GM21786 (cell line): ENCODE data around the gene TATDN3.
"Not testable (repeated sequence)": the region's sequence is repeated elsewhere in the genome, so short reads cannot be mapped to it uniquely, and the experiment has no call there.

Experiments
- ATAC-seq: cut with Tn5 transposase; IDR thresholded peaks from one replicate; pipeline ENCODE4 v1.9.1; 2021; ENCODE audit not compliant: unreplicated experiment

Gene TATDN3

DNA sequence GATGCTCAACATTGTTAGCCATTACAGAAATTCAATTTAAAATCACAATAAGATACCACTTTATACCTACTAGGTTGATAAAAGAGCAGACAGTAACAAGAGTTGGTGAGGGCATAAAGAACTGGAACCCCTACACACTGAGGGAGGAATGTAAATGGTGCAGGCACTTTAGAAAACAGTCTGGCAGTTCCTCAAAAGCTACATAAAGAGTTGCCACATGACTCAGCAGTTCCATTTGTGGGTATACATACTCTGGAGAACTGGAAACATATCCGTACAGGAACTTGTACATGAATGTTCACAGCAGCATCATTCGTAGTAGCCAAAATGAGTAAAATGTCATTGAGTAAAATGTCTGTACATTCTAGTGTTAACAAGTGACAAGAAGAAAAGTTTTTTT, 17.1 kb upstream of the TATDN3 start:
- no peak for ATAC-seq

DNA sequence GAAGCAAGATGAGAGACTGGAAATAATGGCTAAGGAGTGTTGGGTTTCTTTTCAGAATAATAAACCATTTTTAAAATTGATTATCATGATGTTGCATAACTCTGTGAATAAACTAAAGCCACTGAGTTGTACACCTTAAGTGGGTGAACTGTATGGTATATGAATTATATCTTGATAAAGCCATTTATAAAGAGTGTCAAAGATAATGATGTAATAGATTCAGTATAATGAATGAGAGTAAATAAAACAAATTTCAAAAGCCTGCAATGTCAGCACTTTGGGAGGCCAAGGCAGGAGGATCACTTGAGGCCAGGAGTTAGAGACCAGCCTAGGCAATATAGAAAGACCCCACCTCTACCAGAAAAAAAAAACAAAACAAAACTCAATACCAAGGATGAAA, 16.5 kb upstream of the TATDN3 start:
- no peak for ATAC-seq

DNA sequence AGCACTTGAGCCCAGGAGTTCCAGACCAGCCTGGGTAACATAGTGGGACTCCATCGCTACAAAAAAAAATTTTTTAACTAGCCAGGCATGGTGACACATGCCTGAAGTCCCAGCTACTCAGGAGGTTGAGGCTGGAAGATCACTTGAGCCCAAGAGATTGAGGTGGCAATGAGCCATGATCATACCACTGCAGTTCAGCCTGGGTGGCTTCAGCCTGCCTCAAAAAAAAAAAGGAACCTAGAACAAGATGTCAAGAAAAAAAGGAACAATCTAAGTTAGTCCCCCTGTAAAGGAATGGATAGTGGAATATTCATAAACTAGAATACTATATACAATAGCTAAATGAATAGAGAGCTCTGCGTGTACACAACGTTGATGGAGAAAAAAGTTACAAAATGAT, 14.5 kb upstream of the TATDN3 start:
- ATAC-seq, result no peak

DNA sequence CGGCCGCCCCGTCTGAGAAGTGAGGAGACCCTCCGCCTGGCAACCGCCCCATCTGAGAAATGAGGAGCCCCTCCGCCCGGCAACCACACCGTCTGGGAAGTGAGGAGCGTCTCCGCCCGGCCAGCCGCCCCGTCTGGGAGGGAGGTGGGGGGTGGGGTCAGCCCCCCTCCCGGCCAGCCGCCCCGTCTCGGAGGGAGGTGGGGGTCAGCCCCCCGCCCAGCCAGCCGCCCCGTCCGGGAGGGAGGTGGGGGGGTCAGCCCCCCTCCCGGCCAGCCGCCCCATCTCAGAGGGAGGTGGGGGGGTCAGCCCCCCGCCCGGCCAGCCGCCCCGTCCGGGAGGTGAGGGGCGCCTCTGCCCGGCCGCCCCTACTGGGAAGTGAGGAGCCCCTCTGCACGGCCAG, 12.6 kb upstream of the TATDN3 start:
- not testable (repeated sequence) for ATAC-seq

DNA sequence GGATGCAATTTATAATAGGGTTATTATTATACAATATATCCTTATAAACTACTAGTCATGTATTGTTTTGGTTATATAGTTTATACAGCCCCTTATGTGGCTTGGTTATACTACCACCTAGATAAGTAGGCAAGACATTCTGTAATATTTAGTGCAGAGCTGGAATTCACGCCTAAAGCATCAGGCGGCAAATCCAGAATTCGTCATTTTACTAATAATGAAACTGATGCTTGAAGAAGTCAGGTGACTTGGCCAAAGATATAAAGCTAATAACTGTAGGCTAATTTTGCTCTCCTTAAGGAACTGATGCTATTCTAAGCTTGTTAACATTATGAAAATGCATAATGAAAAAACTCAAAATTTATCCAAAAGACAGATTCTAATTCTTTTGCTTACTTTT, 10.9 kb upstream of the TATDN3 start:
- ATAC-seq, result no peak

DNA sequence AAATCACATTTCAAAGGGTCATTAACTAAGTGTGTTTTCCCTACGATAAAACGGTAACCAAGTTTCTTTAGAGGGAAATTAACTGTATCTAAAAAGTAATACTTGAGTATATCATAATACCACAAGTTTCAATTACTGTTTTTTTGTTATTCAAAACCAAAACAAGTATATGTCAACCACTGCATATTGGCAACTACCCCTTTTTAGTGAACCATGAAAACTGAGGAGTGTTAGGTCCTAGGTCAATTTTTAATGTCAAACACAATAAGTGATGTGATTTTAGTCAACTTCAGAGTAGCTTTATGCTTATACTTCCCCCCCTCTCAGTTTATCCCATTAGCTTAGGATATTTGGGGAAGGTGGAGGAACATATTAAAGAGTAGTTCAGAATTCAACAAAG, 10.5 kb upstream of the TATDN3 start:
- ATAC-seq, result no peak

DNA sequence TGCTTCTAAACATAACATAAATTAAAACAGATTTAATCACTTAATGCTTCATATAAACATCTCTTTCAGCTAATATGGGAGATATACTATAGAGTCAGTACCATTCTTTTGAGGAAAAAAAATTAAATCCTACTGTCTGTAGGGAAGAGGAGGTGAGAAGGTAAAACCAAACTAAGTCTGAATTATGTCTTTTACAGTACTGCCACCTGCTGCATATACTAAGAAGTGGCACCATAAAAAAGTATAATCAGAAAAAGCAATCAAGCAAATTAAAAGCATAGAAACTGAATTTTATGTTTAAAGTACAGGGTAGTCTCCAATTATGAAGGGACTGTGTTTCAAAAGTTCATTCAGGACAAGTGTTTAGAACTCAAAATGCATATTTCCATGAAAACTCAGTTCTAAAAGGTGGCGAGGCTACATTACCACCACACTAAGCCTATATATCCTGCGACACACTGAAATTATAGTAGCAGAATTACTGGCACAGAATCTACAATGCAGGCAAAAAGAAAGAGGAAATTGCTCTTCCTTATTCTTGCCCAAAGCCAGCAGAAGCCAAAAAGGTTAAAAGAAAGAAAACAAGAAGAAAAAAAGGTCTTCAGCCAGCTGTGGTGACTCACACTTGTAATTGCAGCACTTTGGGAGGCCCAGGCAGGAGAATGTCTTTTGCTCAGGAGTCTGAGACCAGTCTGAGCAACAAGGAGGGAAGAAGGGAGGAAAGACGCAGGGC, 9.1 kb upstream of the TATDN3 start:
- no peak for ATAC-seq

DNA sequence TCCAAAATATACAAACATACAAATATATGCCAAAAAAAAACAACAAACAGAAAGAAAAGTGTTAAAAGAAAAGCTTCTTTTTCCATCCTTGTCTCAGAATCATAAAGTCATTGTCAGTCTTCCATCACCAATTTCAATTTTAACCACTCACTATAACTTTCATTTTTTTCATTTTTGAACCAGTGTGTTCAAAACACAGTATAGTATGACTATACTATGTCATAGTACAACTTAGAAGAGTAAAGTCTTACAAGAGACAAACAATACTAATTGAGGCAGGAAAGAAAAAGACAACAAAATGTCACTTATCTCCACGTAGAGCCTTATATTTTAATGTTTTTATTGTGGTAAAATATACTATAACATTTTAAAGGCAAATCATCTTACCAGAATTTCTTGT, 7.7 kb upstream of the TATDN3 start:
- no peak for ATAC-seq

DNA sequence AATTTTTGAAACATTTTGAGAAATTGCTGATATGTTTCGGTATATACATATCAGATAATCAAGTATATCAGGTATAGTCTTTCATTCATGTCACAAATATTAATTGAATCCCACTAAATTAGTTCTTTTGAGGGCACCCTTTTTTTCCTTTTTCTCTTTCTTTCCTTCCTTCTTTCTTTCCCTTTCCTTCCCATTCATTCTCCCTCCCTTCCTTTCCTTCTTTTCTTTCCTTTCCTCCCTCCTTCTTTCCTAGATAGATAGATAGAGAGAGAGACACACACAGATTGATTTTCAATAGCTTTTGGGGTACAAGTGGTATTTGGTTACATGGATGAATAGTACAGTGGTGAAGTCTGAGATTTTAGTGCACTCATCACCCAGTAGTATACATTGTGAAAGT, 5.8 kb upstream of the TATDN3 start:
- ATAC-seq, result no peak

DNA sequence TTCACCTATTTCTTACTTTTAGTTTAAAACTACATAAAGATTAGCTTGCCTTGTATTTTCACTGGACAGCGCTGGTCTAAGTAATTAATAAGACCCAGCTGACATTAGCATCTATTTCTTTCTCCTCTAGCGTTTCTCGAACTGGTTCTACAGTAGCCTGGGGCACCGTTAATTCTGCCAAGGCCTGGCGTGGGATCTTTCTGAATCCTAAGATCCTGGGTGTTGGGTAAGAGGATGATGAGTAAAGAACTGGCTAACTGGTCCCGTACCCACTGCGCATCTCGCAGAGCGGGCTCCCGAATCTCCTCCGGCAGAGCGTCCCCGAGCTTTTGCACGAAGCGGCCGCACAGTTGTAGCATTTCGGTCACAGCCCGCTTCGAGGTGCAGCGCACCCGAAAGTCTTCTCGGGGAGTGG, 426 bp upstream of the TATDN3 start:
- ATAC-seq, result peak; percentile 13

DNA sequence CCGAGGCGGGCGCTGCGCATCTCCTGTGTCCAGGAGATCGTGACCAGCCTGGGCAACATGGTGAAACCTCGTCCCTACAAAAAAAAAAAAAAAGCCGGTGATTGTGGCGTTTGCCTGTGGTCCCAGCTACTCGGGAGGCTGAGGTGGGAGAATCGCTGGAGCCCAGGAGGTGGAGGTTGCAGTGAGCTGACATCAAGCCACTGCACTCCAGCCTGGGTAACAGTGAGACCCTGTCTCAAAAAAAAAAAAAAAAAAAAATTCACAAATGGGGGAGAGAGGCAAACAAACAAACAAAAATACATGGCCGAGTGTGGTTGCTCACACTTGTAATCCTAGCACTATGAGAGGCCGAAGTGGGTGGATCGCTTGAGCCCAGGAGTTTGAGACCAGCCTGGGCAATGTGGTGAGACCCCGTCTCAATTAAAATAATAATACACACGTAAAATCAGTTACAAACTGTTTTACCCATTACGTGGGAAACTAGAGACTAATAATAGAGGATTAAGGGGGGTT, 758 bp downstream of the TATDN3 start:
- ATAC-seq, result no peak

DNA sequence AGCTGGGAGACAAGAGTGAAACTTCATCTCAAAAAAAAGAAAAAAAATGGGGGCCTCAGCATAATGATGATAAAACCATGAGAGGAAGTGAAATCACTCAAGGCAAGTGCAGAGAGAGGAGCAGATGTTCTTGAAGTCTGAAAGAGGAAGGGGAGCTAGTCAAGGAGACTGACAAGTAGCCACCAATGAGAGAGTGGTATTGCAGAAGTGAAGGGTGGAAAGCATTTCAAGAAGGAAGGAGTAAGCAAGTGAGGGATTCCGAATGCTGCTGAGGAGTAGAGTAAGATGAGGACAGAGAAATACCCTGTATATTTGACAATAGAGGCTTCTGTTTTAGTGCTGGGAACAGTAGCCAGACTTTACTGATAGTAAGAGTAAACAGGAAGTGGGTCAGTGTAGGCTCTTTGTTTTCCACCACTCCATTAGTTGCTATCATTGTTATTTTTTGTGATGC, 2.9 kb downstream of the TATDN3 start:
- ATAC-seq, result peak; percentile 81

DNA sequence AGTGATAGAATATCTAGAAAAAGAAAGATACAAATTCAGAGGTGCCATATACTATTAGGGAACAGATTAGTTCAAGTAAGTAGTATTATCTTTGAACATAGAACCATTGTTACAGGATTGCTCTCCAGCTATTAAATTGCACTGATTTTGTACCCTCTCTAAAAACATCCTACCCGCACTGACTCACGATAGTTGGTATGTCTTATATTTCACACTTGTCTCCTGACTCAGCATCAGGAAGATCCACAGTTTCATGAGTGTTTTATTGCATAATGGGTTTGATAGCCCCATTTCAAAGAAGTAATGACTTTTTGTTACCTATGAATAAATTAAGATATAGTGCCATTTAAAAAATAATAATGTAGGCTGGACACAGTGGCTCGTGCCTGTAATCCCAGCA, 6.0 kb downstream of the TATDN3 start:
- ATAC-seq, result no peak

DNA sequence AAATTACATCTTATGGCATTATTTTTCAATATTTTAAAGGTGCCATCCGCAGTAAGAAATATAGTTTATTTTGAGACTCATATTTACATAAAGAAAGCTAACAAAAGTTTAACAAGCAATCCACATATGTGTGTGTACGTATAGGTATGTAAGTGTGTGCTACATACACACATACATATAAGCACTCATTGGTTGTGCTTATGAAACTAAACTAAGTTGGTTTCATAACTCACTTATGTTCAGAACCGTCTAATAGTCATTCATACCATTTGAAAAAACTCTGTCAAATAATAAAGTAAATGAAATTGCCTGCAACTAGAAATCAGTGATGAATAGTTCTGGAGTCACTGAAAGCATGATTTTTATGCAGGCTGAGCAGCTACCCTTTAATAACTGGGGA, 14.1 kb downstream of the TATDN3 start:
- no peak for ATAC-seq

DNA sequence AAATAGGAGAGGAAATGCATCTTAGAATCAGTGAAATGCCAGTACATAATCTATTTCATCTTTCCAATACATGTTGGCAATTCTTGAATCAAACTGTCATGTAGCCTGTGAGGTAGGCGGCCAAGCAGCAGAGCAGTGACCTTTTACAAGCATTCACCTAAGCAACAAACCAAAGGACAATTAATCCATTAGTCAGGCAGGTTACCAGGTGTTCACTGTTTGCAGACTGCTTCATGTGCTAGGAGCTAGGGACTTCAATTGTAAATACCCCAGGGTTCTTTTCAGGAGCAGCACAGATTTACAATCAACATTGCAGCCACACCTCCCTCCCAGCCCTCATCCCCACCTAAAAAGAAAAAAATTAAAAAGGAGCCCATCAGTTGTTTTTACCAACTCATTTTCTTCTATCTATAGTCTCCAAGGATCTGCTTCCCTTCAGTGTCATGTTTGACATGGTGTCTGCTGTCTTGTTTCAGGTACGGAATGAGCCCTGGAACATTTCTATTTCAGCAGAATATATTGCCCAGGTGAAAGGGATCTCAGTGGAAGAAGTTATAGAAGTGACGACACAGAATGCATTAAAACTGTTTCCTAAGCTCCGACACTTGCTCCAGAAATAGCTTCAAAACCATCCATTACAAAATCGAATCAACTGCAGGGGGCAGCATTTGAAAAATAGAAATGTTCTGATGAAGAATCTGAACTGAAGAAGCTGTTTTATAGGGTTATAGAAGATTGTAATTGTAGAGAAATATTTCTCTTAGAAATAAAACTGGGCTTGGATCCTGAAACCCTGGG, 23.0 kb downstream of the TATDN3 start:
- ATAC-seq, result no peak

DNA sequence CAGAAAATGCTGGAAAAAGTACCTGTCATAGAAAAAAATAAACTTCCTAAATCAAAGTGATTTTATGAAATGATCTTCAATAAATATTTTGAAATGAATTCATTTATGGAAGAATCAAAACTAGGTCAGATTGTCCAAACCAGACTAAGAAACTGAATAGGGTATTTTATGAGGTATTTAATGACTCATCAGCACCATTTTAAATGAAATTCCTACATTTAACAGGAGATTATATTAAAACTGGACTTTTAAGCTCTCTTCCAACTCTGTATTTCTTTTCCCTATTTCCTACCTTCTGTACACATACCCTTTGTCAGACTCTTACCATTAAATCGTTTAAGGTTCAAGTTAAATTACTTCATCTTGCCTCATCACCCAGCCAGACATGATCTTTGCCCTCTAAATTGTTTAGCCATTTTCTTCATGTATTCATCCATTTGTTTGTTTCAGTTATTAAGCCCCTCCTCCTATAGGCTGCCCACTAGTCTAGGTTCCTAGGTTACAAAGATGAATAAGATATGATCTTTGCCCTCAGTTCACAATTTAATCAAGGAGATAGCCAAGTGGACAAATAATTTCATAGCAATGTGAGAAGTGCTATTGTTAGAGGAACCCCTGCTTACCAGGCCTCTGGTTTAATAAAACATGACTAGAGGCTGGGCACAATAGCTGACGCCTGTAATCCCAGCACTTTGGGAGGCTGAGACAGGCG, 25.0 kb downstream of the TATDN3 start:
- ATAC-seq, result no peak

DNA sequence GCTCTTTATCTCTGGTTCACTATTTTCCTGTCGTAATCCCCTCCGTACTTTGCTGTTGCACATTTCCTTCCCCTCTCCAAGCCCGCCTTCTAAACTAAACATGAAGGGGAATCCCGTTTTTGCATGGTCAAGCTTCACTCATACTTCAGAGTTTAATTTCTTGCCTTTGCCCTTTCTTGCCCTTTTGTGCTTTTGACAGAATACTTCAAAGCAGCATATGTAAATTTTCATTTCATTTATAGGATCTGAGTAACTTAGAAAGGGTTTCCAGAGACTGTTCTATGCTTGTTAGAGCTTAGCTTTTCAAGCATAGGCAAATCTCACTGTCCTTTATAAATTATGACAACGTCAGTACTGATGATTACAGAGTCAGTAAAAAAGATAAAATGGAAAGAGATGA, 28.0 kb downstream of the TATDN3 start:
- ATAC-seq, result peak; percentile 84

DNA sequence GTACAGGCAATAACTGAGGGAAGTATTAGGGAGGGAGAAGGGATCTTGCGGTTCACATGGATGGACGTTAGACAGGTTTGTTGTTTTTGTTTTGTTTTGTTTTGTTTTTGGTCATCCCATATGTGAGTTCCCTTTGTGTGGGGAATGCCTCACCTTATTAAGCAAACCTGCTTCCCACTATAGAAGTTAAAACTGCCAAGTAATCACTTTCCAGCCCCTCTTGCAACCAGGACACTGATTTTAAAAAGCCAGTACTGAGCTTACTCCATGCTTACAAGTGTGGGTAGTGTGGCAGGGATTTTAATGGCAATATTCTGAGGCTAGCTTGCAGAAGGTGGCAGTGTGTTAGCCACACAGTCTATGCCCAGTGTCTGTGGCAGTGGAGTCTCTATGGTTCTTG, 29.3 kb downstream of the TATDN3 start:
- ATAC-seq, result no peak

DNA sequence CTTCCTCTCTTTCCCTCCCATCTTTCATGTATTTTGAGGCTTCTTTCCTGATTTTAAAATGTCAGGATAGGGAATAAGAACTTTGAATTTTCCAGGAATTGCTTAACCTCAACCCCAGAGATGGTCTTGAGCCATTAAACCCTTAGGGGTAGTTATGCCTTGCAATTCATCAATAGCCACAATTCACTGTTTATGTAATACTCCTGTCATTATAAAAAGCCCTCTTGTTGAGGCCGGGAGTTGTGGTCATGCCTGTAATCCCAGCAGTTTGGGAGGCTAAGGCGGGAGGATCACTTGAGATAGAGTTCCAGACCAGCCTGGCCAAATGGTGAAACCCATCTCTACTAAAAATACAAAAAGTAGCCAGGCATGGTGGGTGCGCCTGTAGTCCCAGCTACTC, 31.3 kb downstream of the TATDN3 start:
- no peak for ATAC-seq

DNA sequence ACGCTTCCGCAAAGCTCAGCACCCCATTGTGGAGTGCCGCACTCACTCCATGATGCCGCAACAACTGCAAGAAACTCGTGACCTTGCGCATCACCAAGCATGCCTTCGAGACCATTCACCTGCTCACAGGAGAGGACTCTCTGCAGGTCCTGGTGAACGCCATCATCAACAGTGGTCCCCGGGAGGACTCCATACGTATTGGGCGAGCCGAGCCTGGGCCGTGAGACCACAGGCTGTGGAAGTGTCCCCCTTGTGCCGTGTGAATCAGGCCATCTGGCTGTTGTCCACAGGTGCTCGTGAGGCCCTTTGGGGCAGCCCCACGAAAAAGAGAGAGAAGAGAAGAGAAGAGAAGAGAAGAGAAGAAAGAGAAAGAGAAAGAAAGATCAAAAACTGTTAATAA, 32.5 kb downstream of the TATDN3 start:
- no peak for ATAC-seq

DNA sequence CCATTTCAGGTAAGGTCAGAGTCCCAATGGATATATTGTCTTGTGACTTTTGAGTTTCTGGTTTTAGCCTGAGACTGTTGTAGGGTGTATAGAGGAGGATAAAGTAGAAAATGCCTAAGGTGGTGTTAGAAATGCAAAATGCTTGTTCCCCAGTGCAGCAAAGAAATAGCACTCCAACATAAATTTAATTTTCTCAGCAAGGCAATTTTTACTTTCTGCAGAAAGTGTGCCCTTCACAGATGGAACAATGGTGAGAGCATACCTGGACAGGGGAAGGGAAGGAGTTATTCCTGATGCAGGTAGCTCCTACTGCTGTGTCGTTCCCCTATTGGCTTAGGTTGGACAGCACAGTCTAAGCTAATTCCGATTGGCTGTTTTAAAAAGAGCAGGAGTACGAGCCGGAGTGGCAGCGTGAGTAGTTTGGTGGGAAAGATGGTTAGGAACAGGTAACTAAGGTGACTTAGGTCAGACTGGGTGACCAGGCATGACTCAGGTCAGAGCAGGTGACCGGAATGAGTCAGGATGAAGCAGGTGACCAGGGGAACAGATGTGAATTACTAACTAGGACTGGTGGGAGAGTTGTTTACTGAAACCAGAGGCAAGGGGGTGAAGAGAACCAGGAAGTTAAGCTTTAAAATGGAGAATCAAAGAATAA, 34.2 kb downstream of the TATDN3 start:
- ATAC-seq, result no peak
